HepG2 (cell line): Measurements from ENCODE around the gene PTX4. TPM values are rescaled to one million over a fixed set of nuclear protein-coding genes. Genes with fewer than 3 reads are reported as not detected.

Source experiments
- FOXA1 ChIP-seq, 2 experiments: fragments of 450-650 bp in 1 of 2; sonication (generic) in 1 of 2; formaldehyde crosslinking in 1 of 2; IDR thresholded peaks; 2 replicates each; pipeline versions ENCODE4 v1.4.0 to v1.6.1; 2016 to 2020; ENCODE audit warnings: missing genetic modification reagents in 1 of 2
- HIVEP1 ChIP-seq: sonication (generic); formaldehyde crosslinking; IDR thresholded peaks from 2 replicates; pipeline ENCODE4 v1.4.0; 2020; ENCODE audit warnings: mild to moderate bottlenecking, missing genetic modification reagents
- KDM4B ChIP-seq: sonication (generic); formaldehyde crosslinking; IDR thresholded peaks from 2 replicates; pipeline ENCODE4 v1.4.0; 2020; ENCODE audit warnings: missing genetic modification reagents
- KDM5B ChIP-seq: sonication (generic); formaldehyde crosslinking; IDR thresholded peaks from 2 replicates; pipeline ENCODE4 v1.4.0; 2020; ENCODE audit warnings: missing genetic modification reagents, mild to moderate bottlenecking, borderline replicate concordance
- KLF15 ChIP-seq: sonication (generic); formaldehyde crosslinking; IDR thresholded peaks from 2 replicates; pipeline ENCODE4 v1.8.1; 2023; ENCODE audit warnings: borderline replicate concordance, mild to moderate bottlenecking, inconsistent platforms, missing genetic modification reagents, mixed read lengths
- NCOA1 ChIP-seq: sonication (generic); formaldehyde crosslinking; IDR thresholded peaks from 2 replicates; pipeline ENCODE4 v1.9.0; 2021; ENCODE audit warnings: missing genetic modification reagents
- NR2F2 ChIP-seq: IDR thresholded peaks from 2 replicates; pipeline ENCODE4 v1.6.1; 2012; ENCODE audit warnings: low read depth, inconsistent platforms, borderline replicate concordance
- PRPF4 ChIP-seq: fragments of 200-400 bp; formaldehyde crosslinking; IDR thresholded peaks from 2 replicates; pipeline ENCODE4 v1.6.1; 2016; ENCODE audit warnings: low read length, low read depth; ENCODE audit not compliant: poor library complexity, severe bottlenecking
- TSC22D2 ChIP-seq: sonication (generic); formaldehyde crosslinking; IDR thresholded peaks from 2 replicates; pipeline ENCODE4 v1.5.1; 2020; ENCODE audit warnings: missing genetic modification reagents, mild to moderate bottlenecking, borderline replicate concordance
- ZFP90 ChIP-seq: sonication (generic); formaldehyde crosslinking; IDR thresholded peaks from 2 replicates; pipeline ENCODE4 v1.8.0; 2022; ENCODE audit warnings: missing genetic modification reagents, mild to moderate bottlenecking, inconsistent platforms, borderline replicate concordance
- ZNF138 ChIP-seq: sonication (generic); formaldehyde crosslinking; IDR thresholded peaks from 2 replicates; pipeline ENCODE4 v1.5.0; 2020; ENCODE audit warnings: mild to moderate bottlenecking, low read depth, missing genetic modification reagents
- ZNF160 ChIP-seq: sonication (generic); formaldehyde crosslinking; IDR thresholded peaks from 2 replicates; pipeline ENCODE4 v1.8.0; 2022; ENCODE audit warnings: mild to moderate bottlenecking, inconsistent platforms, missing genetic modification reagents
- ZNF282 ChIP-seq: fragments of 450-650 bp; IDR thresholded peaks from 2 replicates; pipeline ENCODE4 v1.6.1; 2018; ENCODE audit not compliant: partially characterized antibody
- ZNF326 ChIP-seq: sonication (generic); formaldehyde crosslinking; IDR thresholded peaks from 2 replicates; pipeline ENCODE4 v1.4.0; 2020; ENCODE audit warnings: missing genetic modification reagents, borderline replicate concordance
- ZNF570 ChIP-seq: sonication (generic); formaldehyde crosslinking; IDR thresholded peaks from 2 replicates; pipeline ENCODE4 v1.4.0; 2020; ENCODE audit warnings: mild to moderate bottlenecking, missing genetic modification reagents, borderline replicate concordance
- ZNF780A ChIP-seq: sonication (generic); formaldehyde crosslinking; IDR thresholded peaks from 2 replicates; pipeline ENCODE4 v1.8.0; 2022; ENCODE audit warnings: mild to moderate bottlenecking, missing genetic modification reagents, moderate library complexity
- ZNF839 ChIP-seq: sonication (generic); formaldehyde crosslinking; IDR thresholded peaks from 2 replicates; pipeline ENCODE4 v1.4.0; 2020; ENCODE audit warnings: missing genetic modification reagents, mild to moderate bottlenecking, borderline replicate concordance
- ZNF883 ChIP-seq: sonication (generic); formaldehyde crosslinking; IDR thresholded peaks from 2 replicates; pipeline ENCODE4 v1.5.1; 2020; ENCODE audit warnings: mild to moderate bottlenecking, missing genetic modification reagents; ENCODE audit errors: not compliant biosample characterization
- polyA plus RNA-seq, 8 experiments: library from polyadenylated mRNA; depleted of rRNA in 3 of 8; stranded (reverse) in 7 of 8; unstranded in 1 of 8; fragments of >200 nt; fragmentation: Illumina TruSeq in 4 of 8; extraction: Trizol in 4 of 8; gene quantifications; 2 replicates each; pipeline versions ENCODE4 v1.2.1 to v1.2.3, GENCODE V29; 2011 to 2016; ENCODE audit warnings: low read depth in 4 of 8, missing spikeins in 1 of 8, mixed read lengths in 1 of 8; ENCODE audit not compliant: insufficient read depth in 1 of 8
- total RNA-seq, 5 experiments: library from RNA; depleted of rRNA; stranded (reverse); fragments of >200 nt; fragmentation: Illumina TruSeq; extraction: Trizol; gene quantifications; 2 replicates each; pipeline ENCODE4 v1.2.3, GENCODE V29; 2016; ENCODE audit warnings: low read depth in 1 of 5
- TF ChIP-seq, protein P1 (sequence below): sonication (generic); formaldehyde crosslinking; IDR thresholded peaks from 2 replicates; pipeline ENCODE4 v1.8.0; 2022; ENCODE audit warnings: missing genetic modification reagents, mild to moderate bottlenecking, inconsistent platforms, borderline replicate concordance
- TF ChIP-seq, protein P2 (sequence below): sonication (generic); formaldehyde crosslinking; IDR thresholded peaks from 2 replicates; pipeline ENCODE4 v1.4.0; 2020; ENCODE audit warnings: low read depth, mild to moderate bottlenecking, missing genetic modification reagents
- TF ChIP-seq, protein P3 (sequence below): sonication (generic); formaldehyde crosslinking; IDR thresholded peaks from 2 replicates; pipeline ENCODE4 v1.9.0; 2021; ENCODE audit warnings: missing genetic modification reagents, borderline replicate concordance
- TF ChIP-seq, protein P4 (sequence below): sonication (generic); formaldehyde crosslinking; IDR thresholded peaks from 2 replicates; pipeline ENCODE4 v1.4.0; 2020; ENCODE audit warnings: mild to moderate bottlenecking, low read depth, missing genetic modification reagents

Gene PTX4
- total and polyA plus RNA-seq, 2 of the 13 experiments (the other 11 are each of a cell fraction or from before 2014, with no cell fraction given), result 0.04 TPM; not detected in 1

DNA sequence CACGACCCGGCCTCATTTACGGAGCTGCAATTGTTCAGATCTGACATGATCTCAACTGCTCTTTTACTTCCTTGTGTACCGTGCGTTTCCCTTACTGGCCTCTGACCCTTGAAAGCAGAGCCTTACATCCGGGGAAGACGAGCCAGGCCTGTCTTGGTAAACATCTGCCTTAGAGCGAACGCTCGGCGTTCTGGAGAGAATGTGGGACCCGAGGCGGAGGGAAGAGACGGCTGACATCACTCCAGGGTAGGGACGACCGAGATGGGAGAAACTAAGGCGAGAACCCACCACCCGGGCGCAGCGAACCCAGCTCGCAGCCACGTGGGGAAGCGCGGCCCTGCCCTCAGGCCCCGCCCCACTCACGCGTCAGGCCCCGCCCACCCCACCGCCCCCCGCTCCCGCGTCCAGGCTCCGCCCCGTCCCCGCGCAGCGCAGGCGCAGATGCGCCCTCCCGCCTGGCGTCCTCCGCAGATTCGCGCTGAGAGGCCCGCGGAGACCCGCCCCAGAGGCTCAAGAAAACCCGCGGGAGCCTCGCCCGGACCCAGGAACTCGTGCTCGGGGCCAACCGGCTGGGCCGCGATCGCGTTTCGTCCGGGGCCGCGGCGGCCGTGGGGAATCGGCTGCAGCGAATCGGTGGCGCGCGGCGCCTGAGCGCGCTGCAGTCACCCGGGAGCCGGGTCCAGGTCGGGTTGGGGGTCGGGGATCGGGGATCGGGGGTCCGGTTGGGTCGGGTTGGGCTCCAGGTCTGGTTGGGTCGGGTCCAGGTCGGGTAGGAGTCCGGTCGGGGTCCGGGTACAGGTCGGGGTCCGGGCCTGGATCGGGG, 4.4 kb upstream of the PTX4 start, which contains the start of gene TELO2 (continued):
- no peak for TF ChIP-seq TSC22D2 (CRISPR knock-in tag)
- TF ChIP-seq, protein P1, sequence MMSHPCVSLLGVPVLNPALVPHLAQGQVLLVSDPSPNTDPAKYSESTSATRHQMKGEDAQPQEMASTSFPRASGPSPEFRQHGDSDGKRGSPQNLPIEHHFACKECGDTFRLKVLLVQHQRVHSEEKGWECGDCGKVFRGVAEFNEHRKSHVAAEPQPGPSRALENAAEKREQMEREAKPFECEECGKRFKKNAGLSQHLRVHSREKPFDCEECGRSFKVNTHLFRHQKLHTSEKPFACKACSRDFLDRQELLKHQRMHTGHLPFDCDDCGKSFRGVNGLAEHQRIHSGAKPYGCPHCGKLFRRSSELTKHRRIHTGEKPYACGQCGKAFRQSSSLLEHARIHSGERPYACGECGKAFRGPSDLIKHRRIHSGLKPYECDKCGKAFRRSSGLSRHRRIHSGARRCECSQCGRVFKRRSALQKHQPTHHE, result no peak
- no peak for TF ChIP-seq PRPF4
- TF ChIP-seq, protein P2, sequence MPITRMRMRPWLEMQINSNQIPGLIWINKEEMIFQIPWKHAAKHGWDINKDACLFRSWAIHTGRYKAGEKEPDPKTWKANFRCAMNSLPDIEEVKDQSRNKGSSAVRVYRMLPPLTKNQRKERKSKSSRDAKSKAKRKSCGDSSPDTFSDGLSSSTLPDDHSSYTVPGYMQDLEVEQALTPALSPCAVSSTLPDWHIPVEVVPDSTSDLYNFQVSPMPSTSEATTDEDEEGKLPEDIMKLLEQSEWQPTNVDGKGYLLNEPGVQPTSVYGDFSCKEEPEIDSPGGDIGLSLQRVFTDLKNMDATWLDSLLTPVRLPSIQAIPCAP (CRISPR knock-in tag), result no peak
- no peak for TF ChIP-seq ZNF282
- peak; percentile 42; the same call in 1 of the 2 replicates for TF ChIP-seq NR2F2
- TF ChIP-seq KDM4B (CRISPR knock-in tag), result no peak
- TF ChIP-seq KDM5B, result peak; percentile 46; the same call in 1 of the 2 replicates
- no peak for TF ChIP-seq ZNF570 (CRISPR knock-in tag)
- TF ChIP-seq ZFP90 (CRISPR knock-in tag), result no peak
- TF ChIP-seq, protein P3, sequence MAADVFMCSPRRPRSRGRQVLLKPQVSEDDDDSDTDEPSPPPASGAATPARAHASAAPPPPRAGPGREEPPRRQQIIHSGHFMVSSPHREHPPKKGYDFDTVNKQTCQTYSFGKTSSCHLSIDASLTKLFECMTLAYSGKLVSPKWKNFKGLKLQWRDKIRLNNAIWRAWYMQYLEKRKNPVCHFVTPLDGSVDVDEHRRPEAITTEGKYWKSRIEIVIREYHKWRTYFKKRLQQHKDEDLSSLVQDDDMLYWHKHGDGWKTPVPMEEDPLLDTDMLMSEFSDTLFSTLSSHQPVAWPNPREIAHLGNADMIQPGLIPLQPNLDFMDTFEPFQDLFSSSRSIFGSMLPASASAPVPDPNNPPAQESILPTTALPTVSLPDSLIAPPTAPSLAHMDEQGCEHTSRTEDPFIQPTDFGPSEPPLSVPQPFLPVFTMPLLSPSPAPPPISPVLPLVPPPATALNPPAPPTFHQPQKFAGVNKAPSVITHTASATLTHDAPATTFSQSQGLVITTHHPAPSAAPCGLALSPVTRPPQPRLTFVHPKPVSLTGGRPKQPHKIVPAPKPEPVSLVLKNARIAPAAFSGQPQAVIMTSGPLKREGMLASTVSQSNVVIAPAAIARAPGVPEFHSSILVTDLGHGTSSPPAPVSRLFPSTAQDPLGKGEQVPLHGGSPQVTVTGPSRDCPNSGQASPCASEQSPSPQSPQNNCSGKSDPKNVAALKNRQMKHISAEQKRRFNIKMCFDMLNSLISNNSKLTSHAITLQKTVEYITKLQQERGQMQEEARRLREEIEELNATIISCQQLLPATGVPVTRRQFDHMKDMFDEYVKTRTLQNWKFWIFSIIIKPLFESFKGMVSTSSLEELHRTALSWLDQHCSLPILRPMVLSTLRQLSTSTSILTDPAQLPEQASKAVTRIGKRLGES (CRISPR knock-in tag), result no peak
- TF ChIP-seq HIVEP1, result no peak
- no peak for TF ChIP-seq NCOA1 (CRISPR knock-in tag)
- no peak for TF ChIP-seq ZNF326
- TF ChIP-seq KLF15 (CRISPR knock-in tag), result no peak
- TF ChIP-seq, protein P4, sequence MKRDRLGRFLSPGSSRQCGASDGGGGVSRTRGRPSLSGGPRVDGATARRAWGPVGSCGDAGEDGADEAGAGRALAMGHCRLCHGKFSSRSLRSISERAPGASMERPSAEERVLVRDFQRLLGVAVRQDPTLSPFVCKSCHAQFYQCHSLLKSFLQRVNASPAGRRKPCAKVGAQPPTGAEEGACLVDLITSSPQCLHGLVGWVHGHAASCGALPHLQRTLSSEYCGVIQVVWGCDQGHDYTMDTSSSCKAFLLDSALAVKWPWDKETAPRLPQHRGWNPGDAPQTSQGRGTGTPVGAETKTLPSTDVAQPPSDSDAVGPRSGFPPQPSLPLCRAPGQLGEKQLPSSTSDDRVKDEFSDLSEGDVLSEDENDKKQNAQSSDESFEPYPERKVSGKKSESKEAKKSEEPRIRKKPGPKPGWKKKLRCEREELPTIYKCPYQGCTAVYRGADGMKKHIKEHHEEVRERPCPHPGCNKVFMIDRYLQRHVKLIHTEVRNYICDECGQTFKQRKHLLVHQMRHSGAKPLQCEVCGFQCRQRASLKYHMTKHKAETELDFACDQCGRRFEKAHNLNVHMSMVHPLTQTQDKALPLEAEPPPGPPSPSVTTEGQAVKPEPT (CRISPR knock-in tag), result 0 out of 2 replicates have a peak, but pooled peaks have one; percentile 35
- no peak for TF ChIP-seq ZNF160 (CRISPR knock-in tag)
- TF ChIP-seq ZNF780A (CRISPR knock-in tag), result no peak
- TF ChIP-seq ZNF839 (CRISPR knock-in tag), result no peak
- no peak for TF ChIP-seq FOXA1 (IDR thresholded peaks at IDR 0.05)
- TF ChIP-seq FOXA1 (CRISPR knock-in tag; IDR thresholded peaks at IDR 0.05), result peak; percentile 65
- TF ChIP-seq ZNF883 (CRISPR knock-in tag), result peak; percentile 93
- TF ChIP-seq ZNF138, result no peak
